ENCODE results near the gene ALDH1L2. TPM values are rescaled to one million over a fixed set of nuclear protein-coding genes. Genes with fewer than 3 reads are reported as not detected.

ALDH1L2 gene
- polyA plus RNA-seq, 1 donor (not counting 4 experiments of a cell fraction or from before 2014, with no cell fraction given), result 1.8 TPM

- H3K4me1 ChIP-seq (ENCODE audit: control insufficient read depth, extremely low read depth, insufficient read depth, low read length), result no peaks in the 10 kb centered on the region
- peaks cover 13 to 18% of the 10 kb centered on the region in 2 experiments for H3K36me3 ChIP-seq (ENCODE audit: control insufficient read depth in 2 of 2, extremely low read depth in 1 of 2, insufficient read depth in 2 of 2, low read length in 2 of 2)
- FAIRE-seq, result no peak
- H3K4me3 ChIP-seq (ENCODE audit: control insufficient read depth in 2 of 3, extremely low read depth in 1 of 3, insufficient read depth in 2 of 3, low read depth in 1 of 3, low read length in 3 of 3), result no peak overlapping the region
- dilution Hi-C loops (cut with MboI; ENCODE audit: extremely low pct_ligation_motif_present, low sequenced_read_pairs), result no loop called here
- H3K4me2 ChIP-seq (ENCODE audit: control insufficient read depth, extremely low read depth, insufficient read depth, low read depth, low read length), result no peak overlapping the region
- H3K79me2 ChIP-seq (ENCODE audit: control insufficient read depth, insufficient read depth, low read length), result no peaks in the 10 kb centered on the region
- DNase-seq (ENCODE audit: low read depth, low spot score), result no peak
- no peaks in the 10 kb centered on the region for H4K20me1 ChIP-seq (ENCODE audit: control insufficient read depth, extremely low read depth, insufficient read depth, low read length)
- H3K27me3 ChIP-seq (ENCODE audit: control insufficient read depth, extremely low read depth, insufficient read depth, low read length), result no peaks in the 10 kb centered on the region
- no peak overlapping the region for H3K27ac ChIP-seq (ENCODE audit: control insufficient read depth, insufficient read depth, low read length)
- no peak overlapping the region for H3K9ac ChIP-seq (ENCODE audit: control insufficient read depth, extremely low read depth, insufficient read depth, low read length)
- no peak overlapping the region for H2AFZ ChIP-seq (ENCODE audit: control insufficient read depth, low read length)
- TF ChIP-seq EZH2 (IDR thresholded peaks at IDR 0.05; ENCODE audit: low read length), result no peak
- no peak for TF ChIP-seq CTCF (optimal IDR thresholded peaks at IDR 0.05 in 1 of 3, IDR thresholded peaks at IDR 0.05 in 1 of 3, conservative IDR thresholded peaks at IDR 0.05 in 1 of 3; ENCODE audit: extremely low read depth in 1 of 3, insufficient read depth in 2 of 3, low read length in 3 of 3)
- peaks cover 2% of the 10 kb centered on the region for H3K9me1 ChIP-seq (ENCODE audit: control insufficient read depth, extremely low read depth, insufficient read depth, low read length)
- no peaks in the 10 kb centered on the region for H3K9me3 ChIP-seq (ENCODE audit: control insufficient read depth, low read depth, low read length)
These were observed 84.9 kb downstream of the ALDH1L2 start for GRCh38 chr12:104999347-104999685.

GRCh38 chr12:104998423-104999346 is 85.6 kb downstream of the ALDH1L2 start:
- Histone ChIP-seq H3K9me1 (ENCODE audit: control insufficient read depth, extremely low read depth, insufficient read depth, low read length) (peaks cover 2% of the 10 kb centered on the region), H3K9me3 (ENCODE audit: control insufficient read depth, low read depth, low read length) (no peaks in the 10 kb centered on the region), H3K27ac (ENCODE audit: control insufficient read depth, insufficient read depth, low read length) (no peak overlapping the region), H3K4me3 (ENCODE audit: control insufficient read depth in 2 of 3, extremely low read depth in 1 of 3, insufficient read depth in 2 of 3, low read depth in 1 of 3, low read length in 3 of 3) (no peak overlapping the region), H4K20me1 (ENCODE audit: control insufficient read depth, extremely low read depth, insufficient read depth, low read length) (no peaks in the 10 kb centered on the region), H3K4me2 (ENCODE audit: control insufficient read depth, extremely low read depth, insufficient read depth, low read depth, low read length) (no peak overlapping the region), H3K9ac (ENCODE audit: control insufficient read depth, extremely low read depth, insufficient read depth, low read length) (no peak overlapping the region), H3K36me3 (ENCODE audit: control insufficient read depth in 2 of 2, extremely low read depth in 1 of 2, insufficient read depth in 2 of 2, low read length in 2 of 2) (peaks cover 15 to 17% of the 10 kb centered on the region in 2 experiments), H3K79me2 (ENCODE audit: control insufficient read depth, insufficient read depth, low read length) (no peaks in the 10 kb centered on the region), H2AFZ (ENCODE audit: control insufficient read depth, low read length) (no peak overlapping the region), H3K4me1 (ENCODE audit: control insufficient read depth, extremely low read depth, insufficient read depth, low read length) (no peaks in the 10 kb centered on the region), H3K27me3 (ENCODE audit: control insufficient read depth, extremely low read depth, insufficient read depth, low read length) (no peaks in the 10 kb centered on the region)
- dilution Hi-C loops (cut with MboI; ENCODE audit: extremely low pct_ligation_motif_present, low sequenced_read_pairs), result no loop called here
- TF ChIP-seq CTCF (optimal IDR thresholded peaks at IDR 0.05 in 1 of 3, IDR thresholded peaks at IDR 0.05 in 1 of 3, conservative IDR thresholded peaks at IDR 0.05 in 1 of 3; ENCODE audit: extremely low read depth in 1 of 3, insufficient read depth in 2 of 3, low read length in 3 of 3) (no peak), EZH2 (IDR thresholded peaks at IDR 0.05; ENCODE audit: low read length) (no peak)
- DNase-seq (ENCODE audit: low read depth, low spot score) (no peak), FAIRE-seq (no peak)
